HG03521 (cell line): ENCODE measurements around the gene RNF43.

ENCODE experiments used
- ATAC-seq: cut with Tn5 transposase; IDR thresholded peaks from one replicate; pipeline ENCODE4 v1.9.1; 2021; ENCODE audit warnings: mild to moderate bottlenecking, moderate library complexity; ENCODE audit not compliant: unreplicated experiment

Gene RNF43

DNA sequence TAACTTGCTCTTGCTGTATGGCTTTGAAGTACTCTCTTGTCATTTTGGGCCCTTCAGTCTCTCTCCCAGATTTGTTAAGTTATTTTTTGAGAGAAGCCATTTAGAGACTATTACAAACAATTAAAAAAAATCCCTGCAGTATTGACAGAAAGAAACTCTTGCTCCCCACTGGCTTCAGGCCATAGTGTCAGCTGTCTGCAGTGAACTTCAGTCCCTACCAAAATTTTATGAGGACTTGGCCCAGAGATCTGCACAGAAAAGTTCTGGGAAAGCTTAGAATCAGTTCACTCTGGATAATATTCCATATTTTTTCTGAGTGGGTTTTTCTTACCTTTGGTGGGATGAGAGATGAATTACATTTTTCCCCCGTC is 34.5 kb downstream of the RNF43 start:
- no peak for ATAC-seq

- no peak for ATAC-seq
Observed at GRCh38 chr17:58382108-58382871, 35.0 kb downstream of the RNF43 start.

DNA sequence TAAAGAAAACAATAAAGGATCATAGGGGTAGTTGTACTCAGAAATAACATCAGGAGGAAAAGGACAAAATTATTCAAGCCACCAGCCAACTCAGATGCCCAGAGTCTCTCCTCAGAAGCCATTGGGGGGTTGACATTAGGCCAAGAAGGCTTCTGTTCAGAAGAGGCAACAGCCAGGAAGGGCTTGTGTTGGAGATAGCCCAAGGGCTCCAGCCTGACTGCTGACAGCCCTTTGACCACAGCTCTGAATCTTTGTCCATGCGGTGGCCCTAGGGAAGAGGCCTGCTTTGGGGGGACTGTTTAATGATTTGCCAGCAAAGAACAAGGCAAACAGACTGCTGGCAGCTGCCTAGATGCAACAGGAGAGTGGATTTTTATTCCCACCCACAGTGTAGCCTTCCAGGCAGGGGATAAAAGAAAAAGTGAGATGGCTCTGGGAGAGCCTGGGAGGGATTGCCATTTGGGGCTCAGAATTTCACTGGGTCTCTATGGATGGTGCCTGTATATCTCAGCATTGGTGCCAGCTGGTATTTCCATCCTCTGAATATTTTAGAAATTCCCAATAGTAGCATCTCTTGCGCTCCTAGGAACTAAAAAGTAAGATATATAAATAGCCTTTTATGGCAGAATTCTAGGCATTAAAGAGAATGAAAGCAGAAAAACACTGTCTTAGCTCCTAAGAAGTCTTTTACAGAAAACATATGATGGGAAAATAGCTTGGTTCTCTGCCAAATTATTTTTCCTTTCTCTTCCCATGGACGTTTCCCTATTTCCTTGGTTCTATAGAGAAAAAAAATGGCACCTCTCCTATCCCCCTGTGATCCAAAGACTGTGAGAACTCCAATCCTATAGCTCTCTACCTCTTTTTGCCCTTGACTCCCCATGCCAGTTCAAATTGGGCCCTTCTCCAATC is 36.0 kb downstream of the RNF43 start:
- ATAC-seq = no peak

DNA sequence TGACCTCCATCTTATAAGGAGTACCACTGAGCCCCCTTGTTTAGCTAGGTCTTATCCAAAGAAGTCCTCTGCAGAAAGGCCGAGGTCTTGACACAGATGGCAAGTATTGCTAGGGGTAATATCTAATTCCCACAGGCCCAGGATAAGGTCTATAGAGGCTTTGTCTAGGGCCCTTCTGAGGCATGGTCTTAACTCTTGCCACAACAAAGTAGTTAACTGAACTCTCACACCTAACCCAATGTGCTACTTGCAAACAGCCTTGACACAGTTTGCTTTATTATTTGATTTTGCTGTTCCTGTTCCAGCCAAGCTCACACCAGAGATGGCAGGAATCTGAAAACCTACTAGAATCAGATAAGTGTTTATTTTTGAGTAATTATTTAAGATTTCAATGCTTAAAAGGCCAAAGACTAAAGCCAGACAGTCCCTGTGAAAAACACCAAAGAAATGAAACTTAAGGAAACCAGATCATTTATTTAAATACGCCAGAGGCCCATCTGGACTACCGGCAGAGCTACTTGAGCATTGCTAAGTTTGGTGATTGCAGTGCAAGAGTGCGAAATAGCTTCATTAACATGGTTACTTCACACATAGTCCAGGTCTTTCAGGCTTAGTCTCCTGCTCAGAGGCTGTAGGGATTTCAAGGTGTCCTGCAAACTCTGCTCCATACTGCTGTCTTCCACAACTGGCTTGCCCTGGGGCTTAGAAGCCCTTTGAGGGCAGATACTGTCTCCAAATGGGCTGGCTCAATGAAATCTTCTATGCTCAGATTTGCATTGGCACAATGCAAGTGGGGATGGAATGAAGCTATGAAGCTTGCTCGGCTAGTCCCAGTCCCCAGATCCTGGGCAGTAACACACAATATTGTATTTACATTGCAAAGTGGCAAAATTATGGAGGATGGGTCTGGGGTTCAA is 36.9 kb downstream of the RNF43 start:
- ATAC-seq = no peak

DNA sequence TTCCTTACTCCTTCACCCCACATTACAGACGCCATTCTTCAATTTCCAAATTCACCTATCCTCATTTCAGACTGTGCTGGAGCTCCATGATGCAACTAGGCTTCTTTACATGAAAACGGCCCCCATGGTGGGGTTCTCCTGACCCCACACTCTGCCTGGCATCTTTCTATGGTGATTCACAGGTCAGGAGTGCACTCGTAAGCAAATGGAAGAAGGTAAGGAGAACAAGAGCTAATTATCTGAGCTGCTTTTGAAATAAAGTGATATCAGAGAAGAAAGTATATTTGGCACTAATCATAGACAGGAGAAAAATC is 37.9 kb downstream of the RNF43 start:
- no peak for ATAC-seq

- ATAC-seq = no peak
Observed at GRCh38 chr17:58378733-58379510, 38.4 kb downstream of the RNF43 start.

GRCh38 chr17:58377661-58378060 is 39.7 kb downstream of the RNF43 start:
- ATAC-seq = no peak

DNA sequence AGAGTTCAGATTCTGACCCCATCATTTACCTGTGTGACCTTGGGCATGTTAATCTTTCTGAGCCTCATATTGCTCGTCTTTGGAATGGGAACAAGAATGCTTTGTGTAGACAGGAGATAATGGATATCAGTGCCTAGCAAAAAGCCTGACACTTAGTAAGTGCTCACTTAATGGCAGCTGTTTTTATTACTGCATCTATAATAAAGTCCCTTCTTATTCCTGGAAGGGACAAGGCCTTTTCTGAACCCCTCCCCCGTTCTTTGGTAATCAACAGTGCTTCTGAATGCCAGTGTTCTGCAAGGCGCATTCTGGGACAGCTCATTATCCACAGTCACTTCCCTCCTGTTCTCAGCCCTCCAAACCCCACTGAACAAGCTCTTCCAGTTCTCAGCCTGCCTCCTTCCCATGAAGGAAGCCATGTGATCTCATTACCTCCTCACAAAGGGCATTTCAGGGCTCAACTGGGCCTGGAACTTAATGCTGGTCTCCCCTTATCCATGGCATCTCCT is 40.2 kb downstream of the RNF43 start:
- ATAC-seq = no peak

DNA sequence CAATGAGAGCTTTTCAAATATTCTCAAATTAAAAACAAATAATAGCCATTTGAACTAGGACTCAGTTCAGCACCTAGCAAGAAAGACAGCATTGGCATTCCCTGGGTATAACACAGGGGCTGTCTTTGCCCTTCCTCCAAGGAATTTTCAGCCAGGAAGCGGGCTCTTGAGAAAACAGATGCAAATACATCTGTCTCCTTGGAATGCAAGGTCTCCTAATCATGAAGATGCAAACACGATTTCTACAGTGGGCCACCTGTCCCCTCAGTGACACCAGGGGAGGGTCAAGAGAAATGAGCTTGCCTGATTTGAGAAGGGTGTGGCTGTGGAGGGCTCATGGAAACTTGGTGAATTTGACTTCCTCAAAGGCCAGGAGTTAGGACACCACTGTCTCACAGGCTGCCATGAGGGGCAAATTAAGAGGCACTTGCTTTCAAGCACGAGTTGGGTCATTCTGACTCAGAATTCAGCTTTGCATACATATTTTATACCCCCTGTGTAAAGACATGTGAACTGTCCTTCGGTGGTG is 40.8 kb downstream of the RNF43 start:
- ATAC-seq = no peak

DNA sequence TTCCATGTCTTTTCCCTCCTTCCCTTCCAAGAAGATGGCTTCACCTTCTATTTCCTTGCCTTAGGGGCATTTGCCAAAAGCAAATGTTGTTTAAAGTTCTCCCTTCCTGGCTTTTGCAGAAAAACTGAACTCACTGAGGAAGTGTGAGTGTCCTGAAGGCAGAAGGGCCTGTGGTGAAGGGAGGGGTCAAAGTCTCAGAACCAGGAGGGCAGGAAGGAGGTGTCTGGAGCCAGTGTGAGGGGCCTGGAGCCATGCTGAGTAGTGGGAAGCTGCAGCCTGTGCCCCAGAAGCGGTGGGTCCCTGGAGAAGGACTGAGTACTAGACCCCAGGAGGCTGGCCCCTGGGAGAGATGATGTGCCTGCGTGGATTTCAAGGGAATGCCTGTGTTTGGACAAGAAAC is 41.5 kb downstream of the RNF43 start:
- ATAC-seq = no peak

DNA sequence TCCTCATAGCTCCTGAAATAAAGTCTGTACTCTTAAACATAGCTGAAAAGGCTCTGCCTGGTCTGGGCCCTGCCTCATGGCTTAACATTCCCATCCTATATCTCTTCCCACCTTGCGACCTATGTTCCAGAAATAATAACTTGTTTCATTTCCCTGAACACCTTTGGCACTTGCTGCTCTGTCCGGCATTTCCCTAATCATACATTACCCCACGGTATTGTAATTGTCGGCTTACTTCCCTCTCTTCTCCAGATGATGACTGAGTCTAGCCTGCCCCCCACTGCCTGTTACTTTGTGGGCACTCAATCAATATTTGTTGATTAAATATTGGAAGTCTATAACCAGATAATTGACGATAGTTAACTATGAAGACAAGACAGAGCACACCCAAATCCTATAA is 42.1 kb downstream of the RNF43 start:
- ATAC-seq = no peak

DNA sequence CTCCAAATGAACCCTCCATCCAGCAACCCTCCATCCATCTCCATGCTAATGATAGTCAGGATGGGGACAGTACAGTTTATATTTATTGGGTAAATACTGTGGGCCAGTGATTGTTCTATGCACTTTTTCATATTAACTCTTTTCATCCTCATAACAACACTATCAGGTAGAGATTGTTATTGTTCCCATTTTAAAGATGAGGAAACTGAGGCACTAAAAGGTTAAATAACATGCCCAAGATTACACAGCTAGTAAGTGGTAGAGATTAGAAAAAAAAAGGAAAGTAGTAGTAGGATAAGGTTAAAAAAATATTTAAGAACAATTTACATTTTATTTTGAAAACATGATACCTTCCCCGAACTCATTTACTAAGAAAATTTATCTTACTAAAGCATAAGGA is 43.4 kb downstream of the RNF43 start:
- ATAC-seq = no peak

DNA sequence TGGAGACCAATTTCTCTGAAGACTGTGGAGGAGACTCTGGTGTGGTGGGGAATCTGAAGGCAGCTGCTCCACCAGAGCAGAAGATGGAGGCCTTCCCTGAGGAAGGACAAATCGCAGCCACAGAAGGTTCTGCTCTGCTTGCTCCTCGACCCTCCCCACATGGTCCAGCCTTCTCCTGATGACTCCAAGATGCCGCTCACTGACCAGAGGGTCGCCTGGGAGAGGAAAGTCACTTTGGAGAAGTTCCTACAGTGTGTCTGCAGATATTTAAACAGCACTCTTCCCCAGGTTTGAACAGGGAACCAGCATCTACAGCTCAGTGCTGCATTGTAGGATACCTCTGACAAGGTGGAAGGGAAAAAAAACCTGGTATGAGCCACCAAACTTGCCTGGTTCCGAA is 44.3 kb downstream of the RNF43 start:
- no peak for ATAC-seq

- no peak for ATAC-seq
Observed at GRCh38 chr17:58371300-58371950, 45.9 kb downstream of the RNF43 start.

- no peak for ATAC-seq
Observed at GRCh38 chr17:58370716-58371115, 46.6 kb downstream of the RNF43 start.

DNA sequence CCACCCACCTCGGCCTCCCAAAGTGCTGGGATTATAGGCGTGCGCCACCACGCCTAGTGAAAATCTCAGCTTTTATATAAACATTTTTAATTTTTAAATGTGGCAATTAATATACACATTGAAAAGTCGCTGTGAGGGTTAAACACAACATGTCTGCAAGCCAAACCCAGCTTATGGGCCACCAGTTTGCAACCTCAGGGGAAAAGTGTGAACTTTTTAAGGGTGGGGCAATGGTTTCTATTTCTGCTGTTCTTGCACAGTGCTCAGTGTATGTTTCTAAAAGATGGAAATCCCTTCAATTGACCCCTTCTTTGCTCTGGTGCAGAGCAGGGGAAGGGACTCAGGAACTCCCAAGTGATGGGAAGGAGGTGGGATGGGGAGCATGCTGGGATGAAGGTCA is 47.0 kb downstream of the RNF43 start:
- no peak for ATAC-seq

DNA sequence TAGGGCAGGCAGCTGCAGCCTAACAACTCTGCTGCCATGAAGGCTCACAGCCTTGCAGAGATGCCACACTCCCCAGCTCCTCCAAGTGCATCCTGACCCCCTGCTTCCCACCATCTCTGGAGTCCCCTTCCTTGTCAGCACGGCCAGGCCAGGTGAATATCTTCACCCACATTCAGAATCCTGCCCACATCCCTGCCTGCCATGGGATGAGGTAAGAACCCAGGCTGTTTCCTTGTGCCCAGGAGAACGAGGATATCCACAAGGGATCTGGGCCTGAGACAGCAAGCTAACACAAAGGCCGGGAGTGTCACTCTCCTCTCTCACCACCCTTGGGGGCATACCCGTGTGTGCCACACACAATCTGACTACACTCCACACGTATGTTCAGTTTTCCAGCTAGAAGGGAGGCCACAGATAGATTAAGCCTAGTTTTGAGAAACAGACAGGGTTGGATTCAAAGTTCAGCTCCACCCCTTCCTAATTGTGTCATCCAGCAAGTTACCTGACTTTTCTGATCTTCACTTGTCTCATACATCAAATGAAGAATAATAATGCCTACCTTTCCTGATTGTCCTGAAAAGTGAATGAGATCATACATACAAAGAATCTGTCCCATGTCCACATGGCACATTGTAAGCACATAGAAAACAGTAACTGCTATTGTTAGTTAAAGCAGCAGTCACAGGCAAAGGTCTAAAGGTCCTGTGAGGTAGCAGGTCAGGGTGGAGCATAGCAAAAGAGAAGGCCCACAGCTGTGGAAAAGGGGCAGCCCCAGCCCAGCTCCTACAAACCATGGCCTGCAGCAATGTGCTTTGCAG is 47.9 kb downstream of the RNF43 start:
- no peak for ATAC-seq

- ATAC-seq = no peak
Observed at GRCh38 chr17:58368860-58369213, 48.5 kb downstream of the RNF43 start.
